Lower lobe of right lung (tissue), 2 donors: Measurements from ENCODE around the gene ARFGEF3. TPM values are rescaled to one million over a fixed set of nuclear protein-coding genes. Genes with fewer than 3 reads are reported as not detected.

Source experiments
- ATAC-seq, 2 donors: fragments of 200-7000 bp; cut with Tn5 transposase; one replicate each; pipeline ENCODE4 v1.9.1; 2020 to 2022; ENCODE audit warnings: mild to moderate bottlenecking in 2 of 2, moderate library complexity in 2 of 2
- DNase-seq: peaks from one replicate; pipeline ENCODE4 v3.0.0-alpha.2; 2020
- H3K27ac ChIP-seq: fragments of 200-600 bp; one replicate; pipeline ENCODE4 v1.8.0; 2022
- H3K27me3 ChIP-seq: fragments of 200-600 bp; one replicate; pipeline ENCODE4 v1.8.0; 2022; ENCODE audit warnings: low read depth
- H3K36me3 ChIP-seq: fragments of 200-600 bp; one replicate; pipeline ENCODE4 v1.8.0; 2022; ENCODE audit warnings: mild to moderate bottlenecking
- H3K4me1 ChIP-seq: fragments of 200-600 bp; one replicate; pipeline ENCODE4 v1.8.0; 2022
- H3K4me3 ChIP-seq: fragments of 200-600 bp; one replicate; pipeline ENCODE4 v1.8.0; 2022; ENCODE audit warnings: mild to moderate bottlenecking
- H3K9me3 ChIP-seq: fragments of 200-600 bp; one replicate; pipeline ENCODE4 v1.8.0; 2022
- CTCF ChIP-seq: fragments of 200-600 bp; IDR thresholded peaks from one replicate; pipeline ENCODE4 v1.8.0; 2022; ENCODE audit warnings: antibody characterized with exemption, mild to moderate bottlenecking
- intact Hi-C: fragments of 100-400 bp; cut with DNase I; formaldehyde crosslinking; loops from one replicate; pipeline ENCODE4 v1.11.0; 2022
- total RNA-seq: library from RNA; stranded (reverse); fragmentation: NEBNext Ultra II Directional; extraction: Animal tissue kit (Norgen Biotek cat#: 25700); gene quantifications from one replicate; pipeline ENCODE4 v1.2.1, GENCODE V29; 2021
- donor health status: DM: no; HTN: yes; CAD: no; lungs with severe emphysema.

Gene ARFGEF3
- total RNA-seq, 1 donor from 2014 or later: 33.8 TPM

GRCh38 chr6:138237463-138237862 lies 75.7 kb downstream of the ARFGEF3 start:
- no peaks in the 10 kb centered on the region for H3K27me3 ChIP-seq
- H3K4me1 ChIP-seq: no peaks in the 10 kb centered on the region
- H3K4me3 ChIP-seq: no peak overlapping the region
- H3K9me3 ChIP-seq: no peaks in the 10 kb centered on the region
- TF ChIP-seq CTCF: no peak
- intact Hi-C loops: no loop called here
- DNase-seq (no peak), ATAC-seq (no peak)
- no peaks in the 10 kb centered on the region for H3K36me3 ChIP-seq
- H3K27ac ChIP-seq: no peak overlapping the region

GRCh38 chr6:138238368-138238767 lies 76.6 kb downstream of the ARFGEF3 start:
- no peak for DNase-seq
- no peaks in the 10 kb centered on the region for H3K36me3 ChIP-seq
- no peak for TF ChIP-seq CTCF

DNA sequence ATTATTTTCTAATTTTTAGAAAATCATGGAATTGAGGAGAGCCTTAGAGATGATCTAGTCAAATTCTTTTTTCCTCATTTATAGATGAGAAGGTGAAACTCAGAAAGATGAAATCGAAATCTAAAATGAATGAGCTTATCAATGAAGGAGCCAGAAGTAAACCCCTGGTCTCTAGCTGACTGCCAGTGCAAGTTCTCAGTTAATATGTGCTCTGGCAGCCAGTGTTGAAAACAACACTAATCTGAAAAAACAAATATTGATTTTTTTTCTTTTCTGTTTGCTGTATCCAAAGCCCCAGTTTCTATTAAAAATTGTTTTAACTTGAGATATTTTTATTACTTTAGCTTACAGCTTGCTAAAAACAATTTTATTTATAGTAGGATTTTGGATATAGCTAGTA lies 78.0 kb downstream of the ARFGEF3 start:
- Histone ChIP-seq H3K9me3 (no peaks in the 10 kb centered on the region), H3K27me3 (no peaks in the 10 kb centered on the region), H3K4me3 (no peak overlapping the region), H3K36me3 (no peaks in the 10 kb centered on the region), H3K4me1 (no peaks in the 10 kb centered on the region), H3K27ac (no peak overlapping the region)
- intact Hi-C loops: no loop called here
- ATAC-seq: no peak
- no peak for DNase-seq
- no peak for TF ChIP-seq CTCF

More at GRCh38 chr6:138238368-138238767, 76.6 kb downstream of the ARFGEF3 start:
- intact Hi-C loops: no loop called here
- no peaks in the 10 kb centered on the region for H3K27me3 ChIP-seq
- H3K4me1 ChIP-seq: no peaks in the 10 kb centered on the region
- ATAC-seq: no peak
- no peaks in the 10 kb centered on the region for H3K9me3 ChIP-seq
- H3K27ac ChIP-seq: no peak overlapping the region
- no peak overlapping the region for H3K4me3 ChIP-seq

DNA sequence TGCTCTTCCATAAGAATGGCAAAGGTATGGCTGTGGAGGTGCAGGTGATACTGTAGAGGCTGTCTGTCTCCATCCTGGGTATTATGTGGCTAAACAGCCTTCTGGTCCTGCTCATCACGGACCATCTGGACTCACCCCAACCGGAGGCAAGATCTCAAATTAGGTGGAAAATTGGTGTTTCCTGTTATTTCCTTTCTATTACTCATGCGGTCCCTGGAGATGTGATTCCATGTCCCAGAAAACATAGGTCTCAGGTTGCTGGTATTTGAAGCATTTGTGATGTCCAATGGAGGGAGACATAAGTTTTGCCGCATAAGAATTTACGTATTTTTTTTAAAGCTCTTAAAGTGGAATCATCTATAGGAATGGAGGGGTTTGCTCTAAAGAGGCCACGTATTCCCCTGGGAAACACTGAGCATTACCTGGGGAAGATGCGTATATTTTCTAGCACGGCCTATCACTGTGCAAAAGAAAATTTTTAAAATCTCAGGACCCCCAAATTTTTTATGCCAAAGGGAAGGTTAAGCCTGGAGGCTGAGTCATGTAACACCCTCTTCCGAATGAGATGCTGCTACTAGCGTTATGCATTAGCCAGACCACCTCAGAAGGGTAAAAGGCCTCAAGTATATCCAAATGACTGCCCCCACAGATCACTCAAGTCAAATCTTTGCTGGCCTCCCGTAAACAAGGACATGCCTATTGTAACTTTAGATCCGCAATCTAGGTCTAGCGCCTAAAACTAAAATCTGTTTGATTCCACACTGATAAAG lies 78.9 kb downstream of the ARFGEF3 start:
- ATAC-seq (no peak), DNase-seq (no peak)
- intact Hi-C loops: no loop called here
- no peaks in the 10 kb centered on the region for H3K9me3 ChIP-seq
- H3K27ac ChIP-seq: no peak overlapping the region
- H3K27me3 ChIP-seq: no peaks in the 10 kb centered on the region
- TF ChIP-seq CTCF: no peak
- no peaks in the 10 kb centered on the region for H3K4me1 ChIP-seq
- no peak overlapping the region for H3K4me3 ChIP-seq
- no peaks in the 10 kb centered on the region for H3K36me3 ChIP-seq

DNA sequence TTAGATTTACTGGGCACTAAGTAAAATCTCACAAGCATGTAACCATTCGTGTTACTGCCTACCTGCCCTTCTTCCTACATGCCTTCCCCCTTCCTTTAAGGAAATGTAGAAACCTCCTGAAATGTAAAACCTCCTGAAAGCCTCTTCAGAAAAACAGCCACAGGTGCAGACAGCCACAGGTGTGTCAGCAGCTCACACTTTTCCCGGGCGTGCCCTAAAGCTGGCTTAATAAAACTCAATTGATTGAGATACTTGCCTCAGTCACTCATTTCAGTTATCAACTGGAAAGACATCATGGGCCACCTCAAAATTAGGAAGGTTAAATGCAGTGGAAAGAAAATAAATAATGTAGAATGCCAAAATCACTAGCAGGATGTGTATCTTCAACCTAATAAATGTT lies 79.6 kb downstream of the ARFGEF3 start:
- H3K4me1 ChIP-seq: no peaks in the 10 kb centered on the region
- intact Hi-C loops: no loop called here
- no peaks in the 10 kb centered on the region for H3K9me3 ChIP-seq
- no peak overlapping the region for H3K27ac ChIP-seq
- H3K4me3 ChIP-seq: no peak overlapping the region
- DNase-seq (no peak), ATAC-seq (no peak)
- TF ChIP-seq CTCF: no peak
- no peaks in the 10 kb centered on the region for H3K36me3 ChIP-seq
- no peaks in the 10 kb centered on the region for H3K27me3 ChIP-seq
